Hepatocyte (in vitro differentiated cells): ENCODE data around the gene DGCR8. TPM values are rescaled to one million over a fixed set of nuclear protein-coding genes. Genes with fewer than 3 reads are reported as not detected.
A peak's percentile ranks its signal among the peaks of the same experiment; 100 is the strongest.

Source experiments
- DNase-seq: peaks from one replicate; pipeline ENCODE4 v3.0.0-alpha.2; 2016; ENCODE audit warnings: low spot score
- H2AFZ ChIP-seq: fragments of 200-600 bp; sonication (generic); 2 replicates; pipeline ENCODE4 v1.6.0; 2016; ENCODE audit warnings: antibody characterized with exemption, mild to moderate bottlenecking
- H3K27ac ChIP-seq: fragments of 200-600 bp; sonication (generic); 2 replicates; pipeline ENCODE4 v1.5.1; 2016; ENCODE audit warnings: mild to moderate bottlenecking
- H3K27me3 ChIP-seq: fragments of 200-600 bp; sonication (generic); 2 replicates; pipeline ENCODE4 v1.6.1; 2016
- H3K36me3 ChIP-seq: fragments of 200-600 bp; sonication (generic); replicated peaks from 2 replicates; pipeline ENCODE4 v1.5.1; 2016; ENCODE audit warnings: low read depth; ENCODE audit not compliant: insufficient read depth
- H3K4me1 ChIP-seq: fragments of 200-600 bp; sonication (generic); 2 replicates; pipeline ENCODE4 v1.5.1; 2016; ENCODE audit warnings: mild to moderate bottlenecking, moderate library complexity; ENCODE audit not compliant: insufficient read depth
- H3K4me2 ChIP-seq: fragments of 200-600 bp; sonication (generic); 2 replicates; pipeline ENCODE4 v1.6.0; 2016
- H3K4me3 ChIP-seq: fragments of 200-600 bp; sonication (generic); 2 replicates; pipeline ENCODE4 v1.5.1; 2016; ENCODE audit warnings: mild to moderate bottlenecking
- H3K79me2 ChIP-seq: fragments of 200-600 bp; sonication (generic); 2 replicates; pipeline ENCODE4 v1.6.0; 2017; ENCODE audit warnings: mild to moderate bottlenecking
- H3K9me2 ChIP-seq: fragments of 200-600 bp; sonication (generic); replicated peaks from 2 replicates; pipeline ENCODE4 v1.6.0; 2017; ENCODE audit warnings: mild to moderate bottlenecking; ENCODE audit not compliant: insufficient read depth
- H3K9me3 ChIP-seq: fragments of 200-600 bp; sonication (generic); 2 replicates; pipeline ENCODE4 v1.5.1; 2016; ENCODE audit warnings: low read depth, mild to moderate bottlenecking
- H4K20me1 ChIP-seq: fragments of 200-600 bp; sonication (generic); 2 replicates; pipeline ENCODE4 v1.6.0; 2016; ENCODE audit warnings: mild to moderate bottlenecking; ENCODE audit not compliant: insufficient read depth, poor library complexity, severe bottlenecking
- CTCF ChIP-seq: fragments of 200-600 bp; sonication (generic); IDR thresholded peaks from 2 replicates; pipeline ENCODE4 v1.5.1; 2016; ENCODE audit warnings: antibody characterized with exemption, mild to moderate bottlenecking; ENCODE audit not compliant: poor library complexity
- EZH2 ChIP-seq: fragments of 200-600 bp; sonication (generic); IDR thresholded peaks from 2 replicates; pipeline ENCODE4 v1.6.1; 2016; ENCODE audit warnings: antibody characterized with exemption, mild to moderate bottlenecking, borderline replicate concordance
- EZH2phosphoT487 ChIP-seq: fragments of 200-600 bp; sonication (generic); IDR thresholded peaks from one replicate; pipeline ENCODE4 v1.6.1; 2018; ENCODE audit warnings: antibody characterized with exemption, mild to moderate bottlenecking, low read depth, moderate library complexity; ENCODE audit not compliant: unreplicated experiment, severe bottlenecking
- WGBS: methylation state at CpG from one replicate; pipeline ENCODE4 v1.1.6; 2016; ENCODE audit warnings: low lambda C conversion rate; ENCODE audit errors: missing lambda C conversion rate; 5-methylcytosine and 5-hydroxymethylcytosine counted together
- polyA plus RNA-seq: library from polyadenylated mRNA; unstranded; fragments of >200 nt; fragmentation: Nextera tagmentation; extraction: Ambion mirVana; gene quantifications from 2 replicates; pipeline ENCODE4 v1.2.1, GENCODE V29; 2016
- total RNA-seq: library from RNA; depleted of rRNA; stranded (reverse); fragments of >200 nt; gene quantifications from 2 replicates; pipeline ENCODE4 v1.2.3, GENCODE V29; 2014

Gene DGCR8
- total and polyA plus RNA-seq, 2 experiments from 2014 or later = 10.8 to 18.3 TPM

- Histone ChIP-seq H4K20me1 (no peaks in the 10 kb centered on the region), H2AFZ (no peak overlapping the region), H3K4me2 (no peak overlapping the region), H3K27ac (peak overlapping the region; percentile 51), H3K4me1 (no peaks in the 10 kb centered on the region), H3K9me2 (no peaks in the 10 kb centered on the region), H3K27me3 (no peaks in the 10 kb centered on the region), H3K4me3 (no peak overlapping the region), H3K79me2 (no peaks in the 10 kb centered on the region), H3K36me3 (no peaks in the 10 kb centered on the region), H3K9me3 (no peaks in the 10 kb centered on the region)
- DNase-seq = no peak
- no peak for TF ChIP-seq EZH2phosphoT487
- no peak for TF ChIP-seq CTCF
- TF ChIP-seq EZH2 = no peak
- 91% methylated on average over 15 of the region's 18 CpGs for WGBS
Measured at GRCh38 chr22:20062043-20062765, 17.8 kb upstream of the DGCR8 start.

- Histone ChIP-seq H3K27me3 (no peaks in the 10 kb centered on the region), H3K36me3 (no peaks in the 10 kb centered on the region), H2AFZ (no peak overlapping the region), H4K20me1 (no peaks in the 10 kb centered on the region), H3K9me3 (no peaks in the 10 kb centered on the region), H3K4me1 (no peaks in the 10 kb centered on the region), H3K9me2 (no peaks in the 10 kb centered on the region), H3K27ac (no peak overlapping the region), H3K4me2 (no peak overlapping the region), H3K4me3 (no peak overlapping the region), H3K79me2 (no peaks in the 10 kb centered on the region)
- 56% methylated on average over 11 of the region's 11 CpGs for WGBS
- DNase-seq = peak; percentile 55
- TF ChIP-seq EZH2 = no peak
- TF ChIP-seq CTCF = no peak
- TF ChIP-seq EZH2phosphoT487 = no peak
Measured at GRCh38 chr22:20062766-20063083, 17.3 kb upstream of the DGCR8 start.

GRCh38 chr22:20063271-20064139 lies 16.5 kb upstream of the DGCR8 start:
- H3K27ac ChIP-seq = no peak overlapping the region
- 95% methylated on average over 27 of the region's 27 CpGs for WGBS
- no peaks in the 10 kb centered on the region for H3K79me2 ChIP-seq
- no peaks in the 10 kb centered on the region for H3K9me2 ChIP-seq
- H3K9me3 ChIP-seq = no peaks in the 10 kb centered on the region
- H3K4me1 ChIP-seq = no peaks in the 10 kb centered on the region
- H2AFZ ChIP-seq = no peak overlapping the region
- no peak for DNase-seq
- TF ChIP-seq CTCF (no peak), EZH2phosphoT487 (no peak), EZH2 (no peak)
- H4K20me1 ChIP-seq = no peaks in the 10 kb centered on the region
- no peaks in the 10 kb centered on the region for H3K27me3 ChIP-seq
- no peak overlapping the region for H3K4me2 ChIP-seq
- H3K36me3 ChIP-seq = no peaks in the 10 kb centered on the region
- H3K4me3 ChIP-seq = no peak overlapping the region
